IPS DF 6.9 (cell line): ENCODE measurements around the gene RFTN1.

Experiments
- DNase-seq: peaks from one replicate; pipeline ENCODE4 v3.0.0-alpha.2; 2013; ENCODE audit warnings: low read depth, low spot score
- H3K27ac ChIP-seq: one replicate; pipeline ENCODE4 v1.5.1; 2013; ENCODE audit warnings: low read length, control low read depth
- H3K27me3 ChIP-seq: 2 replicates; pipeline ENCODE4 v1.6.1; 2013; ENCODE audit warnings: mild to moderate bottlenecking, low read length; ENCODE audit not compliant: control insufficient read depth, insufficient read depth
- H3K36me3 ChIP-seq: 2 replicates; pipeline ENCODE4 v1.6.1; 2013; ENCODE audit warnings: low read length; ENCODE audit not compliant: control insufficient read depth, insufficient read depth
- H3K4me1 ChIP-seq: 2 replicates; pipeline ENCODE4 v1.6.1; 2013; ENCODE audit warnings: low read length; ENCODE audit not compliant: control insufficient read depth, insufficient read depth
- H3K4me3 ChIP-seq: 2 replicates; pipeline ENCODE4 v1.5.1; 2013; ENCODE audit warnings: mild to moderate bottlenecking, low read length
- H3K9me3 ChIP-seq: 2 replicates; pipeline ENCODE4 v1.6.1; 2013; ENCODE audit warnings: low read length, inconsistent platforms; ENCODE audit not compliant: control insufficient read depth, insufficient read depth
- WGBS: extraction: QIAGEN DNeasy Blood & Tissue Kit; methylation state at CpG from one replicate; pipeline ENCODE4 v1.1.7; 2013; ENCODE audit warnings: mixed read lengths, missing lambda C conversion rate; ENCODE audit not compliant: insufficient read length, insufficient coverage; 5-methylcytosine and 5-hydroxymethylcytosine counted together

RFTN1 gene

DNA sequence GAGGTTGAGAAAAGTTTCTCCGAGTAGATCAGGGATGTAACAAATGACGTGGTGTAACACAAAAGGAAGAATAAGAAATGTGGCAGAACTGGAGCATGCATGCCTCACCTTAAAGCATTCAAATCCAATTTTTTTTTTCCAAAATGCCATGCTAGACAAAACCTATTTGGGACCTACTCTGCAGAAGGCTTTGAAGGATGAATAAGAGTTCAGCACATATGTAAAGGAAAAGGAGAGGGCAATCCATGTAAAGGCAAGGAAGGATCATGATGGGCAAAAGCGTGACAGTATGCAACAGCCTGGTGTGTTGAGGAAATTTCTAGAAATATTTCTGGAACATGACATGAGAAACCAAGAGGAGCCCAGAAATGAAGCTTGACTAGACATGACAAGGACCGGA is 132.1 kb downstream of the RFTN1 start:
- no CpG with 5 or more reads among the region's 4 CpGs for WGBS
- Histone ChIP-seq H3K27ac (no peak overlapping the region), H3K4me3 (no peak overlapping the region), H3K36me3 (no peaks in the 10 kb centered on the region), H3K27me3 (no peaks in the 10 kb centered on the region), H3K4me1 (no peaks in the 10 kb centered on the region), H3K9me3 (no peaks in the 10 kb centered on the region)
- no peak for DNase-seq

DNA sequence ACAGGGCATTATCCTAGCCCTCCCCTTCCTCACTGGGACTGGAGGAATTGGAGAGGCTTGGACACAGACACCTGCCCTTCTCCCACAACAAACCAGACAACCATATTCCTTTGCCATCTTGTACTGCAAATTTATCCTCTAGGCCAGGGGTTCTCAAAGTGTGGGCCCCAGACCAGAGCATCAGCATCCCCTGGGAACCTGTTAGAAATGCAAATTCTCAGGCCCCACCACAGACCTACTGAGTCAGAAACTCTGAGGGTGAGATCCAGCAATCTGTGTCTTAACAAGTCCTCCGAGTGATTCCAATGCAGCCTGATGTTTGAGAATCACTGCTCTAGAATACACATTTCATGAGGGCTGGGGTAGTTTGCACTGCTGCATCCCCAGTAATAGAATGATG is 133.1 kb downstream of the RFTN1 start:
- Histone ChIP-seq H3K4me3 (no peak overlapping the region), H3K27me3 (no peaks in the 10 kb centered on the region), H3K27ac (no peak overlapping the region), H3K36me3 (no peaks in the 10 kb centered on the region), H3K4me1 (no peaks in the 10 kb centered on the region), H3K9me3 (no peaks in the 10 kb centered on the region)
- no CpG with 5 or more reads among the region's 1 CpG for WGBS
- no peak for DNase-seq

- Histone ChIP-seq H3K9me3 (no peaks in the 10 kb centered on the region), H3K27ac (no peak overlapping the region), H3K4me1 (no peaks in the 10 kb centered on the region), H3K27me3 (no peaks in the 10 kb centered on the region), H3K36me3 (no peaks in the 10 kb centered on the region), H3K4me3 (no peak overlapping the region)
- WGBS: no CpG with 5 or more reads among the region's 2 CpGs
- DNase-seq: no peak
These were observed 133.7 kb downstream of the RFTN1 start for GRCh38 chr3:16379838-16380237.

DNA sequence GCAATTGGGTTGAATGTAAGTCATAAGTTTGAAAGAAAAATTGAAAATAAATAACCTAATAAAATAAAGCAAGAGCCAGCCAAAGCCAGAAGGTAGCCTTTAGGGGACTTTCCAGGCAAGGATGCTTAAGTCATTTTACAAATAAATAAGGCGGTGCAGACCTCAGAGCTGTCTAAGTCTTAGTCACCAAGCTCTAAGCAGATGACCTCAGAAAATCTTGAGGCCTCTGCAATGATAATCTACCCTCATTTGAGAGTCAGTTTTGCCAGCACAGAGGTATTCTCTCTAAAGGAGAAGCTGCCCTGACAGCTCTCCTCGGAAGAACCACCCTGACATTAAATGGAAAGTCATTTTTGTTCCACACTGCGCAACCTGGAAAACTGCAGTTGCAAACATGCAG is 134.6 kb downstream of the RFTN1 start:
- H3K4me3 ChIP-seq: no peak overlapping the region
- DNase-seq: no peak
- WGBS: no CpG with 5 or more reads among the region's 3 CpGs
- no peak overlapping the region for H3K27ac ChIP-seq
- no peaks in the 10 kb centered on the region for H3K4me1 ChIP-seq
- H3K27me3 ChIP-seq: no peaks in the 10 kb centered on the region
- H3K36me3 ChIP-seq: no peaks in the 10 kb centered on the region
- H3K9me3 ChIP-seq: no peaks in the 10 kb centered on the region

GRCh38 chr3:16378415-16378814 is 135.1 kb downstream of the RFTN1 start:
- WGBS: no CpG with 5 or more reads among the region's 3 CpGs
- Histone ChIP-seq H3K27me3 (no peaks in the 10 kb centered on the region), H3K4me1 (no peaks in the 10 kb centered on the region), H3K9me3 (no peaks in the 10 kb centered on the region), H3K4me3 (no peak overlapping the region), H3K36me3 (no peaks in the 10 kb centered on the region), H3K27ac (no peak overlapping the region)
- DNase-seq: no peak

DNA sequence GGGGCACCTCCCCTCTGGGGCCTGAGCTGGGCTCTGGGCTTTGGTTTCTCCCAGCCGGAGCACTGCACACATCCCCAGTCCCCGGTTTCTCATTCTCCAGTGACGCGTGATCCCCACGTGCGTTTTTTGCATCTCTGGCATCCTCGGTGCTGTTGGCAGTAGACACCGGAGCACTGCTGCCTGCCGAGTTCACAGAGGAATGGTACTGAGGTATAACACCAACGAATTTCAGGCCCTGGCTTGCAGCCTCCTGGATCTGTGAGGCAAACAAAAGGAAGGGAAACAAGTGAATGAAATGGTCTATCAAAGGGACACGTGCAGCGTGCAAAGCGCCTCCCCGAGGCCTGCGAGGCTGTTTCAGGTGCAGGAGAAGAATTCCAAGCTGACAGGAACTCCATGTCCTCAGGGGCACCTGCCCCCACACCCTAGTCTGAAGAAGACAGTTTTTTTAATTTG is 135.6 kb downstream of the RFTN1 start:
- no CpG with 5 or more reads among the region's 15 CpGs for WGBS
- Histone ChIP-seq H3K9me3 (no peaks in the 10 kb centered on the region), H3K4me3 (no peak overlapping the region), H3K4me1 (no peaks in the 10 kb centered on the region), H3K27ac (no peak overlapping the region), H3K36me3 (no peaks in the 10 kb centered on the region), H3K27me3 (no peaks in the 10 kb centered on the region)
- DNase-seq: no peak

DNA sequence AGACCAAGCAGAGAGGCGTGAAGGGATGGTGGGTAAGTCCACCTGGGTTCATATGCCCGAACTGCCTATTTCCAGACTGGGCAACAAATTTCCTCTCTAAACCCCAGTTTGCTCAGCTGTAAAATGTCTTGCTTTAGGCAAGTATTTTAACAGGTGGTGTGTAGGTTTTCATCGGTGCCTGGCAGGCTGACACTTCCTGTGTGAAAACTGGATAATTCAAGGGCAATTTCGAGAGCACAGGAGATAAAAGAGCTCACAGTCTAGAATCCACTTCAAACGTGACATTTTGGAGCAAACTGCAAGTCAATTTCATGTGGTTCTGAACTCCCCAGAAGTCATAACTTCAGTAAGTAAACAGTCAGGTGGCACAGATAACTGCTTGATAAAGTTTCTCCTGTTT is 136.3 kb downstream of the RFTN1 start:
- no peaks in the 10 kb centered on the region for H3K36me3 ChIP-seq
- H3K27me3 ChIP-seq: no peaks in the 10 kb centered on the region
- WGBS: no CpG with 5 or more reads among the region's 5 CpGs
- H3K4me1 ChIP-seq: no peaks in the 10 kb centered on the region
- no peak overlapping the region for H3K4me3 ChIP-seq
- no peak overlapping the region for H3K27ac ChIP-seq
- no peak for DNase-seq
- no peaks in the 10 kb centered on the region for H3K9me3 ChIP-seq

DNA sequence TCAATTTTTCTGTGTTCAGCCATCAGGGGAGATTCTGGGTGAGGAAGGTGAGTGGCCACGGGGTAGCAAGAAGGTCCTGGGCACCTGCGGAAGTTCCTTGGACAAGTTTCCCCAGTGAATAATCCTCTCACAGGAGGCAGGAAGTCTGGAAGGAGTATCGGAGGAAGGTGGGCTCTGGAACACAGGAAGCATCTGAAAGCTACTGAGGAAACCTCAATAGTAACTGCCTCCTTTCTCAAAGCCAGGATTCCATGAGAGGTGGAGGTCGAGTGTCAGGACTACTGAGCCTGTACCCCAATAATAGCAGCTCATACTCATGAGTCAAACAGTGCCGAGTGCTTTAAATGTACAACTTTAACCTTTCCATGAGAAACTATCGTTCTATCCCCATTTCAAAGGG is 137.6 kb downstream of the RFTN1 start:
- Histone ChIP-seq H3K27me3 (no peaks in the 10 kb centered on the region), H3K9me3 (no peaks in the 10 kb centered on the region), H3K4me1 (no peaks in the 10 kb centered on the region), H3K27ac (no peak overlapping the region), H3K36me3 (no peaks in the 10 kb centered on the region), H3K4me3 (no peak overlapping the region)
- WGBS: no CpG with 5 or more reads among the region's 6 CpGs
- DNase-seq: no peak

DNA sequence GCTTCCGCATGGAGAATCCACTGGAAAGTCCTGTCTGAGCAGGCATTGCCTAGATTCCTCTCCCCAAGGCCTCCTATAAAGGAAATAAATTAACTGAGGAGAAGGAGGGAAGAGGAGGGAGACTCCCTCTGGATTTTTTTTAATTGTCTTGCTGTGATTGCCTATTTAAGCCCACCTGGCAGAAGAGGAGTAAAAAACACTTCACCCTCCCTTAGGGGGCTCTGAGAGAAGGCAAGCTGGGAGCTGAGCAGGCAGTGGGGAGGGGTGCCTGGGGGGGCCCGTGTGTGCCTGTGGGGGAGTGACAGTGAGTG is 138.6 kb downstream of the RFTN1 start:
- Histone ChIP-seq H3K27ac (no peak overlapping the region), H3K27me3 (no peaks in the 10 kb centered on the region), H3K36me3 (no peaks in the 10 kb centered on the region), H3K9me3 (no peaks in the 10 kb centered on the region), H3K4me3 (no peak overlapping the region), H3K4me1 (no peaks in the 10 kb centered on the region; the same call in 1 of the 2 replicates)
- no CpG with 5 or more reads among the region's 2 CpGs for WGBS
- no peak for DNase-seq

DNA sequence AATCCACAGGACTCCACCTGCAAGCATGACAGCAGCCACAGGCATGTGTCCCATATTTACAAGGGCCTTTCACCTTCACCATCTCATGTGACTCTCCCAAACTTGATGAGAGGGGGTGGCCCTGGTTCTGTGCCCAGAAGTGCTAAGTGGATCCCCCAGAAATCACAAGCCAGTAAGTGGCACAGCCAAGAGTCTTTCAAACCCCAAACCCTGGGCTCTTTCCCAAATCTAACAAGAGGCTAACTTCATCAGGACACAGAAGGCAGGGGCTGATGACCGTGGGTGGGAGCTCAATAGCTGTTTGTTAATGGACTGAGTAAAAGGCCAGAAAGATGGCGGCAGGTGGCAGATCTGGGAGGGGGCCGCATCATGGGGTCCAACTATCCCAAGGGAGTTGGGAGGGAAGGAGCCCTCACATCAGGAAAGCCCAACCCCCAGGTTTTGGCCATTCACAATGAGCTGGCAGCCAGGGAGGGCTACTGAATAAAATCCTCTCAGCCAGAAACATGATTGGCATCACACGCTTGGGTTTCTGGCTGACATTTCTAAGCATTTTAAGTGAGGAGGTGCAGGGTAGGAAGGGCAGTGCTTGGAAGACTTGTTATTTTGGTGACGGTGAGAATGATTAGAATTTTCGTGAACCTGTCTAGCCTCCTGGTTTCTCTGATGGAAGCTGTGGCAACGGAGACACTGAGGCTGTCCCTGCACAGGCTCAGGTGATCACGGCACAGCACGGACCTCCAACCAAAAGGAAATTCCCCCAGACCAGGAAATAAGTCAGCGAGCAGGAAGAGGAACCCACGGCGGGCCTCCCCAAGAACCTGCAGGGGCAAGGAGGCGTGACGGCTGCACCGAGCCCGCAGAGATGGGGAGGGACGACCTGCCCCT is 139.2 kb downstream of the RFTN1 start:
- no peaks in the 10 kb centered on the region for H3K9me3 ChIP-seq
- H3K4me1 ChIP-seq: peaks cover under 1% of the 10 kb centered on the region; the same call in 1 of the 2 replicates
- WGBS: no CpG with 5 or more reads among the region's 17 CpGs
- DNase-seq: no peak
- no peaks in the 10 kb centered on the region for H3K27me3 ChIP-seq
- no peak overlapping the region for H3K27ac ChIP-seq
- H3K4me3 ChIP-seq: no peak overlapping the region
- H3K36me3 ChIP-seq: no peaks in the 10 kb centered on the region

- Histone ChIP-seq H3K4me3 (no peak overlapping the region), H3K27ac (no peak overlapping the region), H3K9me3 (no peaks in the 10 kb centered on the region), H3K36me3 (no peaks in the 10 kb centered on the region), H3K27me3 (no peaks in the 10 kb centered on the region), H3K4me1 (peaks cover 3% of the 10 kb centered on the region; the same call in 1 of the 2 replicates)
- WGBS: no CpG with 5 or more reads among the region's 3 CpGs
- no peak for DNase-seq
These were observed 140.1 kb downstream of the RFTN1 start for GRCh38 chr3:16373341-16373946.
